ENCODE data around the gene PRR11. TPM values are rescaled to one million over a fixed set of nuclear protein-coding genes. Genes with fewer than 3 reads are reported as not detected.

The PRR11 gene
- total RNA-seq, 2 experiments from 2014 or later = 27.3 to 106 TPM

DNA sequence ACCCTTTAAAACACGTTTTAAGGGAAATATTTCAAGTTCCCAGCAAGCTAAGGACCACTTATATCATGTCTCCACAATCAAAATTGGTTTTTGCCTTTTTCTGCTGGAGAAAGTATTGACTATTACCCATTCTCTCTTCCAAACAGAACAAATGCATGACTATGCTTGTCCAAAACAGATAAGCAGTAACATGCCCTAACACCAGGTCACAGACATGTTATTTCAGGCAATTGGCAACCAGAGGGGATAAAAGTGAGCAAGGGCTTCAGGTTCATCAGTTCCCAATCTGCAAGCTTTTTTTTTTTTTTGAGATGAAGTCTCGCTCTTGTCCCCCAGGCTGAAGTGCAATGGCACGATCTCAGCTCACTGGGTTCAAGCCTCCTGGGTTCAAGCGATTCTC is 15.6 kb upstream of the PRR11 start:
- BruUV-seq (replicated peaks) = no TSS peak
- Histone ChIP-seq H3K27ac (ENCODE audit: low read depth, low read length, poor library complexity, severe bottlenecking) (no peak overlapping the region), H3K4me3 (ENCODE audit: low read depth, low read length, poor library complexity, severe bottlenecking) (no peak overlapping the region), H3K79me2 (ENCODE audit: insufficient read depth, low read depth, low read length) (peaks cover 98% of the 10 kb centered on the region), H2AFZ (ENCODE audit: low read length) (no peak overlapping the region), H4K20me1 (ENCODE audit: insufficient read depth, low read length) (peaks cover 16% of the 10 kb centered on the region; the same call in 1 of the 2 replicates), H3K4me2 (ENCODE audit: low read length) (no peak overlapping the region), H3K4me1 (ENCODE audit: insufficient read depth, low read length, poor library complexity, severe bottlenecking) (no peaks in the 10 kb centered on the region), H3K36me3 (ENCODE audit: insufficient read depth, low read length) (peaks cover 35% of the 10 kb centered on the region), H3K9me2 (ENCODE audit: insufficient read depth, low read length) (no peaks in the 10 kb centered on the region), H3K9me3 (ENCODE audit: low read length) (no peaks in the 10 kb centered on the region)
- no peak for DNase-seq (ENCODE audit: low spot score)
- intact Hi-C loops (cut with micrococcal nuclease; ENCODE audit: unreplicated experiment) = no loop called here
- TF ChIP-seq, protein P1, sequence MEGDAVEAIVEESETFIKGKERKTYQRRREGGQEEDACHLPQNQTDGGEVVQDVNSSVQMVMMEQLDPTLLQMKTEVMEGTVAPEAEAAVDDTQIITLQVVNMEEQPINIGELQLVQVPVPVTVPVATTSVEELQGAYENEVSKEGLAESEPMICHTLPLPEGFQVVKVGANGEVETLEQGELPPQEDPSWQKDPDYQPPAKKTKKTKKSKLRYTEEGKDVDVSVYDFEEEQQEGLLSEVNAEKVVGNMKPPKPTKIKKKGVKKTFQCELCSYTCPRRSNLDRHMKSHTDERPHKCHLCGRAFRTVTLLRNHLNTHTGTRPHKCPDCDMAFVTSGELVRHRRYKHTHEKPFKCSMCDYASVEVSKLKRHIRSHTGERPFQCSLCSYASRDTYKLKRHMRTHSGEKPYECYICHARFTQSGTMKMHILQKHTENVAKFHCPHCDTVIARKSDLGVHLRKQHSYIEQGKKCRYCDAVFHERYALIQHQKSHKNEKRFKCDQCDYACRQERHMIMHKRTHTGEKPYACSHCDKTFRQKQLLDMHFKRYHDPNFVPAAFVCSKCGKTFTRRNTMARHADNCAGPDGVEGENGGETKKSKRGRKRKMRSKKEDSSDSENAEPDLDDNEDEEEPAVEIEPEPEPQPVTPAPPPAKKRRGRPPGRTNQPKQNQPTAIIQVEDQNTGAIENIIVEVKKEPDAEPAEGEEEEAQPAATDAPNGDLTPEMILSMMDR (conservative IDR thresholded peaks at IDR 0.05; ENCODE audit: low read length) = no peak
- no peak for TF ChIP-seq EZH2phosphoT487 (IDR thresholded peaks at IDR 0.05; ENCODE audit: borderline replicate concordance, low read depth, low read length)
- ChIA-PET CTCF (ENCODE audit: unreplicated experiment) (no interaction called here), POLR2A (interaction anchor here (0.7 kb wide), 1 partner anchor 57 kb away, joined by 6 read pairs; no protein-coding TSS in a partner anchor)

DNA sequence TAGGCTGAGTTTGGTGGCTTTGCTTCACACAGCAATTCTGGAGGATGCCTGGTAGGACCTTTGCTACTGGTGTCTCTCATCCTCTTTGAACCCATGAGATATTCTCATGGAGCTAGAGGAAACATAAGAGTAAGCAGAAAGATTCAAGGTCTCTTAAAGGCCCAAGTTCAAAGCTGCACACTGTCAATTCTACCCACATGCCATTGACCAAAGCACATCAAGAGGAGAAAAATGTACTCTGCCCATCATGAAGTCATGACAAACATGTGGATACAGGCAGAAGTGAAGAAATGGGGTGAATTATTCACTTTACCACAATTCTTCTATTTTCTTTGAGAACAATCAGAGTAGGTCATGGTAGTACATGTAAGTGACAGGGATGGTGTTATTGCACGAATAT is 13.7 kb upstream of the PRR11 start:
- intact Hi-C loops (cut with micrococcal nuclease; ENCODE audit: unreplicated experiment) = no loop called here
- peaks cover 52% of the 10 kb centered on the region for H3K36me3 ChIP-seq (ENCODE audit: insufficient read depth, low read length)
- BruUV-seq (replicated peaks) = no TSS peak
- no peaks in the 10 kb centered on the region for H3K4me1 ChIP-seq (ENCODE audit: insufficient read depth, low read length, poor library complexity, severe bottlenecking)
- H3K9me3 ChIP-seq (ENCODE audit: low read length) = no peaks in the 10 kb centered on the region
- H2AFZ ChIP-seq (ENCODE audit: low read length) = no peak overlapping the region
- peaks cover 98% of the 10 kb centered on the region for H3K79me2 ChIP-seq (ENCODE audit: insufficient read depth, low read depth, low read length)
- DNase-seq (ENCODE audit: low spot score) = no peak
- H3K27ac ChIP-seq (ENCODE audit: low read depth, low read length, poor library complexity, severe bottlenecking) = no peak overlapping the region
- H3K4me2 ChIP-seq (ENCODE audit: low read length) = no peak overlapping the region
- H3K9me2 ChIP-seq (ENCODE audit: insufficient read depth, low read length) = no peaks in the 10 kb centered on the region
- CTCF ChIA-PET (ENCODE audit: unreplicated experiment) = no interaction called here
- peaks cover 21% of the 10 kb centered on the region for H4K20me1 ChIP-seq (ENCODE audit: insufficient read depth, low read length)
- POLR2A ChIA-PET = interaction anchor here (0.7 kb wide), 1 partner anchor 97 kb away, joined by 3 read pairs; no protein-coding TSS in a partner anchor
- H3K4me3 ChIP-seq (ENCODE audit: low read depth, low read length, poor library complexity, severe bottlenecking) = no peak overlapping the region
- TF ChIP-seq, protein P1 (conservative IDR thresholded peaks at IDR 0.05; ENCODE audit: low read length) = no peak
- TF ChIP-seq EZH2phosphoT487 (IDR thresholded peaks at IDR 0.05; ENCODE audit: borderline replicate concordance, low read depth, low read length) = no peak

DNA sequence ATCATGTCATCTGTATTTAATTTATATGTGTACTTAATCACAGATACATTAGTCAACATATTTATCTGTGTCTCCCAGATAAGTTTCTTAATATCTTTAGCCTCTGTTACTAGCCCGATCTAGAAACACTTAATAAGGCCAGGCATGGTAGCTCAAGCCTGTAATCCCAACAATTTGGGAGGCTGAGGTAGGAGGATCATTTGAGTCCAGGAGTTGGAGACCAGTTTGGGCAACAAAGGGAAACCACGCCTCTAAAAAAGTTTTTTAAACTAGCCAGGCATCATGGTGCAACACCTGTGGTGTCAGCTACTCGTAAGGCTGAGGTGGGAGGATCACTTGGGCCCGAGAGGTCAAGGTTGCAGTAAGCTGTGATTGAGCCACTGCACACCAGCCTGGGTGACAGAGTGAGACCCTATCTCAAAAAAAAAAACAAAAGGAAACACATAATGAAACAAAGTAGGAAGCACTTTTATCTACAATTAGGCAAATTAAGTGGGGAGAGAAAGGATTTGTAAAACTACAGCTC is 9.9 kb upstream of the PRR11 start:
- peaks cover 12% of the 10 kb centered on the region for H3K4me1 ChIP-seq (ENCODE audit: insufficient read depth, low read length, poor library complexity, severe bottlenecking)
- no peak overlapping the region for H3K4me2 ChIP-seq (ENCODE audit: low read length)
- CTCF ChIA-PET (ENCODE audit: unreplicated experiment) = no interaction called here

More for the DNA sequence above, 9.9 kb upstream of the PRR11 start:
- Histone ChIP-seq H3K4me3 (ENCODE audit: low read depth, low read length, poor library complexity, severe bottlenecking) (no peak overlapping the region), H3K36me3 (ENCODE audit: insufficient read depth, low read length) (peaks cover 67% of the 10 kb centered on the region), H3K79me2 (ENCODE audit: insufficient read depth, low read depth, low read length) (peaks cover 98% of the 10 kb centered on the region), H2AFZ (ENCODE audit: low read length) (no peak overlapping the region), H4K20me1 (ENCODE audit: insufficient read depth, low read length) (peaks cover 19% of the 10 kb centered on the region), H3K9me3 (ENCODE audit: low read length) (no peaks in the 10 kb centered on the region), H3K9me2 (ENCODE audit: insufficient read depth, low read length) (no peaks in the 10 kb centered on the region), H3K27ac (ENCODE audit: low read depth, low read length, poor library complexity, severe bottlenecking) (no peak overlapping the region)
- intact Hi-C loops (cut with micrococcal nuclease; ENCODE audit: unreplicated experiment) = no loop called here
- no peak for DNase-seq (ENCODE audit: low spot score)
- TF ChIP-seq, protein P1 (conservative IDR thresholded peaks at IDR 0.05; ENCODE audit: low read length) = no peak
- no peak for TF ChIP-seq EZH2phosphoT487 (IDR thresholded peaks at IDR 0.05; ENCODE audit: borderline replicate concordance, low read depth, low read length)
- no TSS peak for BruUV-seq (replicated peaks)
- POLR2A ChIA-PET = interaction anchor here (0.9 to 1.4 kb wide), 3 partner anchors 12 to 29 kb away, joined by 4 read pairs; no protein-coding TSS in a partner anchor

Measured in OCI-LY7 (cell line).